KMS-11 (cell line): Measurements from ENCODE around the gene MTPN.

Experiments used
- H2AFZ ChIP-seq: fragments of 200-600 bp; sonication (generic); 2 replicates; pipeline ENCODE4 v1.6.1; 2016; ENCODE audit warnings: antibody characterized with exemption, mixed run types, low read depth
- H3K27ac ChIP-seq: fragments of 200-600 bp; sonication (generic); 2 replicates; pipeline ENCODE4 v1.6.1; 2016; ENCODE audit warnings: mild to moderate bottlenecking, mixed run types
- H3K27me3 ChIP-seq: fragments of 200-600 bp; sonication (generic); 2 replicates; pipeline ENCODE4 v1.6.1; 2017; ENCODE audit warnings: mild to moderate bottlenecking, low read depth, mixed run types, moderate library complexity; ENCODE audit not compliant: insufficient read depth
- H3K36me3 ChIP-seq: fragments of 200-600 bp; sonication (generic); 2 replicates; pipeline ENCODE4 v1.6.1; 2017; ENCODE audit warnings: mild to moderate bottlenecking, mixed run types; ENCODE audit not compliant: insufficient read depth
- H3K4me1 ChIP-seq: fragments of 200-600 bp; sonication (generic); 2 replicates; pipeline ENCODE4 v1.6.1; 2016; ENCODE audit warnings: mild to moderate bottlenecking, low read depth, mixed run types; ENCODE audit not compliant: poor library complexity, severe bottlenecking
- H3K4me2 ChIP-seq: fragments of 200-600 bp; sonication (generic); 2 replicates; pipeline ENCODE4 v1.7.0; 2016; ENCODE audit warnings: mild to moderate bottlenecking, mixed run types
- H3K4me3 ChIP-seq: fragments of 200-600 bp; sonication (generic); IDR thresholded peaks from 2 replicates; pipeline ENCODE4 v1.6.1; 2017; ENCODE audit warnings: low read depth, low read length, mixed read lengths; ENCODE audit not compliant: insufficient read depth
- H3K79me2 ChIP-seq: fragments of 200-600 bp; sonication (generic); 2 replicates; pipeline ENCODE4 v1.6.1; 2016; ENCODE audit warnings: low read depth, mixed run types; ENCODE audit not compliant: insufficient read depth
- H3K9ac ChIP-seq: fragments of 200-600 bp; sonication (generic); 2 replicates; pipeline ENCODE4 v1.6.1; 2016; ENCODE audit warnings: mild to moderate bottlenecking, mixed run types
- H4K20me1 ChIP-seq: fragments of 200-600 bp; sonication (generic); 2 replicates; pipeline ENCODE4 v1.6.1; 2016; ENCODE audit warnings: mild to moderate bottlenecking, mixed run types; ENCODE audit not compliant: insufficient read depth
- TF ChIP-seq, protein P1 (sequence below): fragments of 200-600 bp; sonication (generic); conservative IDR thresholded peaks from 2 replicates; pipeline ENCODE4 v1.6.1; 2017; ENCODE audit warnings: low read depth, mild to moderate bottlenecking, antibody characterized with exemption, low read length, moderate library complexity, mixed read lengths

MTPN gene

DNA sequence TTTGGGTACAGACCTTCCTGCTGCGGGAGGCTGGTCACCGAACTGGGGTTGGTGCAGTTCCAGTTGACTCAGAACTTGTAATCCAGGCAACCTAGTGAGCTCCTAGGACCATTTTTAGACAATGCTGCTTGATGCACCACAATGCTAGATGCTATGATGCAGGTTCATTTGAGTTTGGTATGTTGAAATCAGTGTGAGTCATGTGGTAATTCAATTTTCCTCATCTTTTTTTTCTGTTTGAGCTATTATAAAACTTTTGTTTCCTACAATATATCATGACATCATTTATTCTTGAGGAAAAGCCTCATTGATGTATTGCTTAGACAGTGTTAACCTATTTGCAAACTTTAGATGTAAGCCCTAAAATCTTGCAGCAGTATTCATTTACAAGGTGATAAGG is 40.9 kb upstream of the MTPN start:
- Histone ChIP-seq H3K36me3 (no peaks in the 10 kb centered on the region), H3K4me1 (no peaks in the 10 kb centered on the region), H3K79me2 (no peaks in the 10 kb centered on the region), H3K27me3 (no peaks in the 10 kb centered on the region), H3K4me3 (no peak overlapping the region), H4K20me1 (no peaks in the 10 kb centered on the region), H3K9ac (no peak overlapping the region), H3K4me2 (no peak overlapping the region), H2AFZ (no peak overlapping the region), H3K27ac (no peak overlapping the region)
- TF ChIP-seq, protein P1, sequence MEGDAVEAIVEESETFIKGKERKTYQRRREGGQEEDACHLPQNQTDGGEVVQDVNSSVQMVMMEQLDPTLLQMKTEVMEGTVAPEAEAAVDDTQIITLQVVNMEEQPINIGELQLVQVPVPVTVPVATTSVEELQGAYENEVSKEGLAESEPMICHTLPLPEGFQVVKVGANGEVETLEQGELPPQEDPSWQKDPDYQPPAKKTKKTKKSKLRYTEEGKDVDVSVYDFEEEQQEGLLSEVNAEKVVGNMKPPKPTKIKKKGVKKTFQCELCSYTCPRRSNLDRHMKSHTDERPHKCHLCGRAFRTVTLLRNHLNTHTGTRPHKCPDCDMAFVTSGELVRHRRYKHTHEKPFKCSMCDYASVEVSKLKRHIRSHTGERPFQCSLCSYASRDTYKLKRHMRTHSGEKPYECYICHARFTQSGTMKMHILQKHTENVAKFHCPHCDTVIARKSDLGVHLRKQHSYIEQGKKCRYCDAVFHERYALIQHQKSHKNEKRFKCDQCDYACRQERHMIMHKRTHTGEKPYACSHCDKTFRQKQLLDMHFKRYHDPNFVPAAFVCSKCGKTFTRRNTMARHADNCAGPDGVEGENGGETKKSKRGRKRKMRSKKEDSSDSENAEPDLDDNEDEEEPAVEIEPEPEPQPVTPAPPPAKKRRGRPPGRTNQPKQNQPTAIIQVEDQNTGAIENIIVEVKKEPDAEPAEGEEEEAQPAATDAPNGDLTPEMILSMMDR, result no peak

DNA sequence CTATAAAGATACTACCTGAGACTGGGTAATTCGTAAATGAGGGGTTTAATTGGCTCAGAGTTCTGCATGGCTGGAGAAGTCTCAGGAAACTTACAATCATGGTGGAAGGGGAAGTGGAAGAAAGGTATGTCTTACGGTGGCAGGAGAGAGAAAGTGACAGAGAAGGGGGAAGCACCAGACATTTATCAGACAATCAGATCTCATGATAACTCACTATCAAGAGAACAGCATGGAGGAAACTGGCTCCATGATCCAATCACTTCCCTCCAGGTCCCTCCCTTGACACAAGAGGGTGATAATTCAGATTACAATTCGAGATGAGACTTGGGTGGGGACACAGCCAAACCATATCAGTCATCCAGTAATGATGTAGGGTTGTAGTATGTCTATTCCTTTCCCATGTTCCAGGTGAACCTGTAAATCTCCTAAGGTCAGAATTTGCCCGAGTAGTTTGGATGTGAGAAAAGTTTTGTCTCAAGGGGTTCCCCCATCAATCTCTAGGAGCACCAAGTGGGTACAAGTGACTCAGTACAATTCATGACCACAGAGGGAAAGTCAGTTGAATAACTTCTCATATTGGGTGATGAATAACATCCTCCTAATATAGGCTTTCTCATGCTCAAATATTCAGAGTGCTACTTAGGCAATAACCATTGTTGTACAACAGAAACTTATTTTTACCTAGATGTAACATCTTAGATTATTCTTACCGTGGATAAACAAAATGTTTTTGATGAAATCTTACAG is 39.7 kb upstream of the MTPN start:
- H3K36me3 ChIP-seq, result no peaks in the 10 kb centered on the region
- no peaks in the 10 kb centered on the region for H3K79me2 ChIP-seq
- TF ChIP-seq, protein P1, result no peak
- H3K4me1 ChIP-seq, result no peaks in the 10 kb centered on the region
- no peak overlapping the region for H2AFZ ChIP-seq
- no peak overlapping the region for H3K4me3 ChIP-seq
- no peak overlapping the region for H3K27ac ChIP-seq
- H3K9ac ChIP-seq, result no peak overlapping the region
- no peak overlapping the region for H3K4me2 ChIP-seq
- no peaks in the 10 kb centered on the region for H3K27me3 ChIP-seq
- no peaks in the 10 kb centered on the region for H4K20me1 ChIP-seq

DNA sequence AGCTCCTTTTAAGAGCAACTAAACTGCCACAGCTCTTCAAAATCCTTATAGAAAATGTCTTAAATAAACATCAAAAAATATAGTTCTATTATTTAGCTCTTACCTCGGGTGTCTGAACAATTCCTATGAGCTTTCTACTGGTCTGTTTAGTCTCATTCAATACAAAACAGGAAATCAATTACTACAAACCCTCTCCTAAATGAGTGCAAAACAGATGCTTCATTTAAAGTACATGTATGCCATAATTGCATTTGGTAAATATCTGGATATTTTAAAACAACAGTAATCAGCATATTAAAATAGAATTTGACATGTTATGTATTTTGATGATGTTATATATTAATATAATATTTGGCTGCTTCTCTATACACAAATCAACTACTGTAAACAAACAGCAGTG is 38.5 kb upstream of the MTPN start:
- no peaks in the 10 kb centered on the region for H4K20me1 ChIP-seq
- no peak overlapping the region for H3K4me3 ChIP-seq
- H3K79me2 ChIP-seq, result no peaks in the 10 kb centered on the region
- H3K9ac ChIP-seq, result no peak overlapping the region
- no peaks in the 10 kb centered on the region for H3K4me1 ChIP-seq
- no peak overlapping the region for H3K27ac ChIP-seq
- no peaks in the 10 kb centered on the region for H3K36me3 ChIP-seq
- no peaks in the 10 kb centered on the region for H3K27me3 ChIP-seq
- no peak overlapping the region for H3K4me2 ChIP-seq
- TF ChIP-seq, protein P1, result no peak
- H2AFZ ChIP-seq, result no peak overlapping the region

DNA sequence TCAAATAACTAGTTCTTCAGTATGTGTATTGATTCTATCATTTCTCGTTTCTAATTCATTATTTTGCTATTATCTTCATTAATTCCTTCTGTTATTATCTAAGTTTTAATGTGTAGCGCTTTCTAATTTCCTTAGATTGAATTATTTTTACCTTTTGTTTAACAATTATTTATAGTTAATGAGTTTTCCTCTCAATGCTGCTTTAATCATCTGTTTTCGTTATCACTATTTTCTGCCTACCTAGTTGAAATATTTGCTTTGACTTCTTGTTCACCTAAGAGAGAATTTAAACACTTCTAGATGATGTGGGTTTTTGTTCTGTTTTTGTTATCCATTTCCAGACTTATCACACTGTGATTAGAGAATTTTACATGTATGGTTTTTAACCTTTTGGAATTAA is 37.5 kb upstream of the MTPN start:
- no peaks in the 10 kb centered on the region for H3K79me2 ChIP-seq
- no peaks in the 10 kb centered on the region for H4K20me1 ChIP-seq
- no peak overlapping the region for H3K9ac ChIP-seq
- TF ChIP-seq, protein P1, result no peak
- H3K27me3 ChIP-seq, result no peaks in the 10 kb centered on the region
- H3K4me3 ChIP-seq, result no peak overlapping the region
- H2AFZ ChIP-seq, result no peak overlapping the region
- no peak overlapping the region for H3K4me2 ChIP-seq
- no peak overlapping the region for H3K27ac ChIP-seq
- H3K36me3 ChIP-seq, result no peaks in the 10 kb centered on the region
- H3K4me1 ChIP-seq, result peaks cover 4% of the 10 kb centered on the region
